HEK293 (cell line): ENCODE measurements around the gene PITPNM2.

Source experiments
- CTCF ChIA-PET: fragments of 350-600 bp; formaldehyde crosslinking; extraction: SDS; loops from one replicate; lab custom pipeline; 2021; ENCODE audit warnings: antibody characterized with exemption; lab: Yijun Ruan, JAX
- POLR2A ChIA-PET: fragments of 300-600 bp; formaldehyde crosslinking; extraction: SDS; loops from one replicate; lab custom pipeline; 2020; ENCODE audit warnings: antibody characterized with exemption, inconsistent platforms; lab: Yijun Ruan, JAX
- H3K27ac ChIP-seq: fragments of 200-500 bp; sonication (Bioruptor generic); 2 replicates; pipeline ENCODE4 v1.5.1; 2014; ENCODE audit warnings: low read depth, low read length, control low read depth, inconsistent platforms; ENCODE audit errors: extremely low read depth
- H3K36me3 ChIP-seq, 2 experiments: fragments of 200-500 bp in 1 of 2; sonication (Bioruptor generic) in 1 of 2; 1 replicate in 1 of 2; 2 replicates in 1 of 2; pipeline ENCODE4 v1.5.1; 2014 to 2017; ENCODE audit warnings: inconsistent platforms in 2 of 2, low read length in 2 of 2; ENCODE audit not compliant: control insufficient read depth in 2 of 2, insufficient read depth in 1 of 2
- H3K4me1 ChIP-seq: fragments of 200-500 bp; sonication (Bioruptor generic); 2 replicates; pipeline ENCODE4 v1.5.1; 2014; ENCODE audit warnings: mild to moderate bottlenecking, low read length, inconsistent platforms; ENCODE audit not compliant: control insufficient read depth, insufficient read depth
- H3K4me3 ChIP-seq: 2 replicates; pipeline ENCODE4 v1.5.1; 2011; ENCODE audit warnings: low read depth, mild to moderate bottlenecking, control low read depth, low read length, moderate library complexity
- H3K9me3 ChIP-seq: fragments of 200-500 bp; sonication (Bioruptor generic); 2 replicates; pipeline ENCODE4 v1.5.1; 2014; ENCODE audit warnings: low read depth, low read length, inconsistent platforms; ENCODE audit not compliant: control insufficient read depth, insufficient read depth
- CTCF ChIP-seq: fragments of 450-650 bp; formaldehyde crosslinking; IDR thresholded peaks from 2 replicates; pipeline ENCODE4 v1.5.1; 2016; ENCODE audit warnings: missing biosample characterization, missing genetic modification characterization
- EGR2 ChIP-seq: fragments of 450-650 bp; formaldehyde crosslinking; IDR thresholded peaks from 2 replicates; pipeline ENCODE4 v1.5.1; 2016; ENCODE audit warnings: low read depth, missing biosample characterization, missing genetic modification characterization
- GFI1B ChIP-seq: fragments of 450-650 bp; formaldehyde crosslinking; IDR thresholded peaks from 2 replicates; pipeline ENCODE4 v1.5.1; 2016; ENCODE audit warnings: missing biosample characterization, missing genetic modification characterization
- IKZF3 ChIP-seq: fragments of 450-650 bp; IDR thresholded peaks from 2 replicates; pipeline ENCODE4 v1.5.0; 2018; ENCODE audit warnings: missing biosample characterization, mild to moderate bottlenecking, missing genetic modification characterization, moderate library complexity
- MZF1 ChIP-seq: fragments of 450-650 bp; formaldehyde crosslinking; IDR thresholded peaks from 2 replicates; pipeline ENCODE4 v1.5.1; 2017; ENCODE audit warnings: missing biosample characterization, missing genetic modification characterization, borderline replicate concordance
- OVOL3 ChIP-seq: fragments of 450-650 bp; formaldehyde crosslinking; IDR thresholded peaks from 2 replicates; pipeline ENCODE4 v1.5.1; 2016; ENCODE audit warnings: missing biosample characterization, missing genetic modification characterization
- PRDM6 ChIP-seq: fragments of 450-650 bp; formaldehyde crosslinking; IDR thresholded peaks from 2 replicates; pipeline ENCODE4 v1.5.1; 2017; ENCODE audit warnings: missing biosample characterization, missing genetic modification characterization
- RBAK ChIP-seq: fragments of 450-650 bp; formaldehyde crosslinking; IDR thresholded peaks from 2 replicates; pipeline ENCODE4 v1.5.1; 2016; ENCODE audit warnings: missing biosample characterization, missing genetic modification characterization
- TCF7L2 ChIP-seq: IDR thresholded peaks from 2 replicates; pipeline ENCODE4 v1.6.1; 2011; ENCODE audit warnings: low read depth, mild to moderate bottlenecking, inconsistent platforms, low read length, moderate library complexity, borderline replicate concordance
- ZNF239 ChIP-seq: fragments of 450-650 bp; formaldehyde crosslinking; IDR thresholded peaks from 2 replicates; pipeline ENCODE4 v1.5.1; 2016; ENCODE audit warnings: missing biosample characterization, missing genetic modification characterization
- ZNF311 ChIP-seq: fragments of 450-650 bp; formaldehyde crosslinking; IDR thresholded peaks from 2 replicates; pipeline ENCODE4 v1.5.1; 2017; ENCODE audit warnings: missing biosample characterization, missing genetic modification characterization, borderline replicate concordance
- ZNF354C ChIP-seq: fragments of 450-650 bp; formaldehyde crosslinking; IDR thresholded peaks from 2 replicates; pipeline ENCODE4 v1.5.1; 2016; ENCODE audit warnings: missing biosample characterization, missing genetic modification characterization, low read depth, borderline replicate concordance
- ZNF416 ChIP-seq: fragments of 450-650 bp; formaldehyde crosslinking; IDR thresholded peaks from 2 replicates; pipeline ENCODE4 v1.5.1; 2016; ENCODE audit warnings: missing biosample characterization, missing genetic modification characterization
- ZNF530 ChIP-seq: fragments of 450-650 bp; formaldehyde crosslinking; IDR thresholded peaks from 2 replicates; pipeline ENCODE4 v1.5.1; 2016; ENCODE audit warnings: low read depth, missing biosample characterization, missing genetic modification characterization
- ZNF626 ChIP-seq: fragments of 450-650 bp; sonication (Bioruptor Pico); formaldehyde crosslinking; IDR thresholded peaks from 2 replicates; pipeline ENCODE4 v1.5.1; 2018; ENCODE audit warnings: missing biosample characterization, missing genetic modification characterization, inconsistent platforms
- TF ChIP-seq, protein P1 (sequence below): fragments of 450-650 bp; formaldehyde crosslinking; IDR thresholded peaks from 2 replicates; pipeline ENCODE4 v1.5.1; 2016; ENCODE audit warnings: missing biosample characterization, missing genetic modification characterization, low read depth
- TF ChIP-seq, protein P2 (sequence below): fragments of 450-650 bp; formaldehyde crosslinking; IDR thresholded peaks from 2 replicates; pipeline ENCODE4 v1.5.1; 2016; ENCODE audit warnings: missing biosample characterization, missing genetic modification characterization

Gene PITPNM2

DNA sequence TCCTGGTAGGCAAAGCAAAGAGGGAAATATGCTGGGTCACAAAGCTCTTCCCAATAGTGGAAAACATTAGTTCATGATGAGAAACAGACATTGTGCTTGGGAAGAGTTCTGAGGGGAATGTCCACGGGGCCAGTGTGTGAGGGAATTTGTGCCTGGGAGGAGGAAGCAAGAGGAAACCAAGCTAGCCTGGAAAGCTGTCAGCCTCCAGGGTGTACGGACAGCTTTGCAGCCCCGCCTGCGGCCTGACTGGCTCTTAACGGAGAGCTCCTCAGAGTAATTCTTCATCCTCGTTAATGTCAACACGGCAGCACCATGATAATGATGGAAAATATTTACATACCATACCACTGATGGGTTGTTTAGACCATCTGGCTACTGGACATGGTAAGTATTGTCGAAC is 32.4 kb downstream of the PITPNM2 start:
- Histone ChIP-seq H3K4me1 (no peaks in the 10 kb centered on the region), H3K4me3 (no peak overlapping the region), H3K9me3 (no peaks in the 10 kb centered on the region), H3K36me3 (no peaks in the 10 kb centered on the region), H3K27ac (no peak overlapping the region)
- TF ChIP-seq ZNF354C (tag by site-specific recombination) (no peak), IKZF3 (tag by site-specific recombination) (no peak), TCF7L2 (no peak), CTCF (tag by site-specific recombination) (no peak), ZNF239 (tag by site-specific recombination) (no peak), ZNF416 (tag by site-specific recombination) (no peak), GFI1B (no peak), ZNF311 (tag by site-specific recombination) (no peak), EGR2 (tag by site-specific recombination) (no peak), ZNF626 (tag by site-specific recombination) (no peak), PRDM6 (tag by site-specific recombination) (no peak), RBAK (no peak), ZNF530 (tag by site-specific recombination) (no peak), MZF1 (no peak), OVOL3 (tag by site-specific recombination) (no peak)
- TF ChIP-seq, protein P1, sequence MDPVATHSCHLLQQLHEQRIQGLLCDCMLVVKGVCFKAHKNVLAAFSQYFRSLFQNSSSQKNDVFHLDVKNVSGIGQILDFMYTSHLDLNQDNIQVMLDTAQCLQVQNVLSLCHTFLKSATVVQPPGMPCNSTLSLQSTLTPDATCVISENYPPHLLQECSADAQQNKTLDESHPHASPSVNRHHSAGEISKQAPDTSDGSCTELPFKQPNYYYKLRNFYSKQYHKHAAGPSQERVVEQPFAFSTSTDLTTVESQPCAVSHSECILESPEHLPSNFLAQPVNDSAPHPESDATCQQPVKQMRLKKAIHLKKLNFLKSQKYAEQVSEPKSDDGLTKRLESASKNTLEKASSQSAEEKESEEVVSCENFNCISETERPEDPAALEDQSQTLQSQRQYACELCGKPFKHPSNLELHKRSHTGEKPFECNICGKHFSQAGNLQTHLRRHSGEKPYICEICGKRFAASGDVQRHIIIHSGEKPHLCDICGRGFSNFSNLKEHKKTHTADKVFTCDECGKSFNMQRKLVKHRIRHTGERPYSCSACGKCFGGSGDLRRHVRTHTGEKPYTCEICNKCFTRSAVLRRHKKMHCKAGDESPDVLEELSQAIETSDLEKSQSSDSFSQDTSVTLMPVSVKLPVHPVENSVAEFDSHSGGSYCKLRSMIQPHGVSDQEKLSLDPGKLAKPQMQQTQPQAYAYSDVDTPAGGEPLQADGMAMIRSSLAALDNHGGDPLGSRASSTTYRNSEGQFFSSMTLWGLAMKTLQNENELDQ (tag by site-specific recombination) = no peak
- TF ChIP-seq, protein P2, sequence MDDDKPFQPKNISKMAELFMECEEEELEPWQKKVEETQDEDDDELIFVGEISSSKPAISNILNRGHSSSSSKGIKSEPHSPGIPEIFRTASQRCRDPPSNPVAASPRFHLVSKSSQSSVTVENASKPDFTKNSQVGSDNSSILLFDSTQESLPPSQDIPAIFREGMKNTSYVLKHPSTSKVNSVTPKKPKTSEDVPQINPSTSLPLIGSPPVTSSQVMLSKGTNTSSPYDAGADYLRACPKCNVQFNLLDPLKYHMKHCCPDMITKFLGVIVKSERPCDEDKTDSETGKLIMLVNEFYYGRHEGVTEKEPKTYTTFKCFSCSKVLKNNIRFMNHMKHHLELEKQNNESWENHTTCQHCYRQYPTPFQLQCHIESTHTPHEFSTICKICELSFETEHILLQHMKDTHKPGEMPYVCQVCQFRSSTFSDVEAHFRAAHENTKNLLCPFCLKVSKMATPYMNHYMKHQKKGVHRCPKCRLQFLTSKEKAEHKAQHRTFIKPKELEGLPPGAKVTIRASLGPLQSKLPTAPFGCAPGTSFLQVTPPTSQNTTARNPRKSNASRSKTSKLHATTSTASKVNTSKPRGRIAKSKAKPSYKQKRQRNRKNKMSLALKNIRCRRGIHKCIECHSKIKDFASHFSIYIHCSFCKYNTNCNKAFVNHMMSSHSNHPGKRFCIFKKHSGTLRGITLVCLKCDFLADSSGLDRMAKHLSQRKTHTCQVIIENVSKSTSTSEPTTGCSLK = no peak
- CTCF ChIA-PET = interaction anchor here (0.6 to 1.4 kb wide), 2 partner anchors 73 to 75 kb away, joined by 3 read pairs; no protein-coding TSS in a partner anchor
- POLR2A ChIA-PET = interaction anchor here (0.7 to 1.6 kb wide), 2 partner anchors 18 to 114 kb away, joined by 3 to 4 read pairs; no protein-coding TSS in a partner anchor
